NCI-H2029 treated with DMSO at 0.1 percent for 48 hours (cell line): ENCODE data around the gene LRRFIP1.
A peak's percentile ranks its signal among the peaks of the same experiment; 100 is the strongest.
"Not testable (repeated sequence)": the region's sequence is repeated elsewhere in the genome, so short reads cannot be mapped to it uniquely, and the experiment has no call there.

ENCODE experiments used
- DNase-seq: peaks from one replicate; lab custom pipeline; 2025; lab: John Stamatoyannopoulos, UW

Gene LRRFIP1

DNA sequence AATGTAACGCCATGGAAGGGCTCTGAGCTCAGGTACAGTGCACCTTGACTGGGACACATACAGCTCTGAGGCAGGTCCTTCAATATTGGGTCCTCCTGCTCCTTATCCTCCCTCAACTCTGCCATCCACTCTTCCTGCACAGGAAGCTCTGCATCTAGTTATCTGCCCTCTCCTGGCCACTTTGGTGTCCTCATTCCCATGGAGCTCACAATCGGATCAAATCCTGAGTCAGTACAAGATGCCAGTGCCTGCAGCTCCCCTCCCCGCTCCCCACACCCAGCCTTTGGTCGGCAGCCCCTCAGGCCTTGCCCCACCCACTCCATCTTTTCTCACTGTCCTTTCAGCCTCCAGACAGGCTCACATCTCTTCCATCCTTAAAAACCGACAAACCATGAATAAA, 58.0 kb downstream of the LRRFIP1 start:
- DNase-seq: no peak

DNA sequence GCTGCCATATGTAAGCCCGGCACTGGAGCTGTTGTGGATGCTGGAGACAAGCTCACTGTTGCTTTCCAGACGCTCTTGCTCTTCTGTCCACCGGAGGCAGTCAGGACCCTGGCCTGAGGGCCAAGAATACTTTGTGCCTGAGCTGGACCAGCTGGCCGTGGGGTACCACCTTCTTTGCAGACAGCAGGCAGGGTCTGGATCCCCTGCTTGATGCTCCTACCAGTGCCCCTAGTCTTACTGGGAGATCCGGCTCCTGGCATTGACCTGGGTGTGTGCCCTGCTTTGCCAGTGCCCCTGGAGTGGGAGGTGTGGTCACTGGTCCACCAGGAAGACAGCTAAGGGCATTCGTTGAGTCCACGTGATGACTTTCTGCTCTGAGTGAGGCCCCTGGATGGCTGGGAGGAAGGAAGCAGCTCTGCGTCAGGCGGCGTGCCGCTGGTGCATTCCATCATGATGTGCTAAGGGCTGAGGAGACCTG, 59.3 kb downstream of the LRRFIP1 start:
- DNase-seq: no peak

GRCh38 chr2:237688081-237688480, 60.7 kb downstream of the LRRFIP1 start:
- DNase-seq: no peak

- not testable (repeated sequence) for DNase-seq
Observed at GRCh38 chr2:237688541-237688940, 61.2 kb downstream of the LRRFIP1 start.

GRCh38 chr2:237689336-237690131, 62.1 kb downstream of the LRRFIP1 start:
- DNase-seq: peak; percentile 4

- no peak for DNase-seq
Observed at GRCh38 chr2:237691029-237691907, 63.9 kb downstream of the LRRFIP1 start.

- DNase-seq: peak; percentile 62
Observed at GRCh38 chr2:237691908-237692600, 64.7 kb downstream of the LRRFIP1 start.

DNA sequence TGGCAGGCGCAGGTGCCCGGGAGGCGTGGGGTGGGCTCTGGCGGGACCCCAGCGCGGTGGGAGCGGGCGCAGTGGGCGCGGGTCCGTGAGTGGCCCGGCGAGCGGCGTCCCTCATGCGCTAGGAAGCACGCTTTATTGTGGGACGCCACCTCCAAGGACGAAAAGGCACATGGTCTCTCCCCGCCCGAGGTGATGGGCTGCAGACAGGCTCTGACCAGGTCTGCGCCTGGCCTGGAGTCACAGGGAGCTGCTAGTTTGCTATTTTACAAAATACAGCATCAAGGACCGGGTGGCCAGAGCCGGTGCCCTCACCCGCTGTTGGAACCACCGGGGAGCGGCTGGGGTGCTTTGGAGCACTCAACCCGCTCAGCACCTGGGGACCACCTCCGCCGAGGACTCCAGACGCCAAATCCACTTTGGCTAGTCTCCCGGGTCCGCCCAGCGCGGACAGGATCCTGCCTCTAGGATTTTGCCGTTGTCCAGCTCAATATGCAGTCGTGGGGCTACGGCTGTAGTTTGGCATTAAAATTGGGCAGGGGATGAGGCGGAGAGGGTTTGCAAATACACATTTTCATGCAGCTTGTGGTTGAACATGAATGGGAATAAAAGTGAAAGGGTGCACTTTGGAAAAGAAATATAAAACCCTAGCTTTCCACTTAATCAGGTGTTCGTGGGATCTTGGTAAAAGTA, 65.4 kb downstream of the LRRFIP1 start:
- peak; percentile 20 for DNase-seq

DNA sequence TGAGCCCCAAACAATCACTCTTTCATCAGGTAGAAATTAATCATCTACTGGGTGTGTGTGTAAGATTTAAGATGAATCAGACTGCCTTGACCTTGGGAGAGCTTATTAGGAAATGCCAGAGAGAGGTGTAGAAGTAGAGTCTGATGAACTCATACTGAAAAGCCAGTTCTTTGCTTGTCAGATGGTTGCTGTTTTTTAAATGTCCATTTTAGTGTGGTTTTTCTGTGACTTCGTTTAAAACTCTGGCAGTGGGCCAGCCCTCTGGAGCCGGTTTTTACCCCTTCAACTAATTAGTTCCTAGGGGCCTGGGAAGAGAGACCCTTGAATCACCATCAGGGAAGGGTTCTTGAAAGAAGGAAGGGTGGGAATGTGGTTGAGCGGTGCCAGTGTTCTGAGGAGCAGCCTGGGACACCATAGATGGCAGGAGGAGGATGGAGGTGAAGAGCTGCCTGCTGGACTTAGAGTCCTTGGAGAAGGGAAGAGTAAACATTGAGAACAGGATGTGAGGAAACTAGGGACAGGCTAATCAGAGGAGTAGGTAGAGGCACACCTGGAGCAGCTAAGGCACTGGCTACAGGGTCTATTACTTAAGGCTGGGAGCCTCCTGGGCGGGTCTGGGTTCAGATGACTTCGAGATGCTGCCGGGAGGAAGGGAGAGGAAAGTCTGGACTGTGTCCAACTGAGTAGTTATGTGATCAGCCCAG, 66.1 kb downstream of the LRRFIP1 start:
- DNase-seq: peak; percentile 42

DNA sequence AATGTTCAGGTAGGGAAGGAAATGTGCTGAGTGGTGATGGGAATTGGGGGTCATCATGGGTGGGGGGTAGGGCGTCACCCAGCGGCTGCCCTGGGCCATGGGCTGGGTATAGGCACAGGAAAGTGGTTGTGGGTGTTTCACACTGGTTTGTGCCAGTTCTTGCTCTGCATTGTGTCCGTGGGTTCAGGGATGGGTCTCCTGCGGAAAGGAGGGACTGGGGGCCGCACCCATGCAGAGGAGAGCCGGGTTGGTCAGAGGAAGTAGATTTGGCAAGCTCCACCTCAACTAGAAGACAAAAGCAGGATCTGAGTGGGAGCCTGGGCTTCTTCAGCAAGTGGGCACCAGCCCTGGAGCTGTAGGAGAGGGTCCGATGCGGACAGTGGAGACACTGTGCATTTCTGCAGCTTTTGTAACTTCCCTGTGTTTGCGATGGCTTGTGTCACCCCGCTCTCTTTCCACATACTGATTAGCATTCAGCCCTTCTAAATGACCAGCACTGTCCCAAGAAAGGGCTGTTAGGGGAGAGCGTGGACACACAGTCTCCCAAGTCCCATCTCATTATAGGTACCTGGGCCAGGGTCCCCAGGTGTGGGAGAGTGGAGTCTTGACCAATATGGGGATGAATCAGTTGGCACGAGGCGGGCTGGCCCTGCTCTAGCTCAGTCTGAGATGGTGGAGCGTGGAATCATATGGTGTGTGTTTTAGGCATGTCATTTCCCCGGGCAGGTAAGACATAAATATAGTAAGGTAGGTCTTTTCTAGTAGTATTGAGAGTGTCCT, 67.2 kb downstream of the LRRFIP1 start:
- no peak for DNase-seq

DNA sequence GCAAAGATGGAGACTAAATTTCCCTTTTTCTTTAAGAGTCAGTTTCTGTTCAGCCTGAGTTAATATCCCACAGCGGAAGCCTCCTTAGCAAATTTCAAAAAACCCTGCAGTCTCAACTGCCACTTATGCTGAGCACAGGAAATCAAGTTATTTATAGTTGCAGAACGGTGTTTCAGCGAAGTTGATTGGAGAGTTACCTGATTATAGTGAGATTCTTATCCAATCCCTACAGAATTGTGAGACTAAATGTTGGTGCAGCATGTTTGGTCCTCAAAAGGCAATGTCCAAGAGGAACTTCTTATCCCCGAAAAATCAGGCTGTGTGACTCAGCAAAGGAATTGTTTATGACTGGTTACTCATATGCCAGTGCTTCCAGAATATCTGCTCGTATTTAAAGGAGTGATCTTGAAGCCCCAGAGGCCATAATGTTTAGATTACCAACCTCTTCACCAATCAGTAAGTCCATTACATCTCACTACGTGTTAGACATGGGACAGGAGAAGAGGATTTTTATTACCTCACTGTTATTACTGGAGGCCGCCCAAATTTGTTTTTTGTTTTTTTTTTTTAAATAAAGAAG, 67.9 kb downstream of the LRRFIP1 start:
- peak; percentile 25 for DNase-seq

GRCh38 chr2:237696461-237696860, 69.1 kb downstream of the LRRFIP1 start:
- no peak for DNase-seq

DNA sequence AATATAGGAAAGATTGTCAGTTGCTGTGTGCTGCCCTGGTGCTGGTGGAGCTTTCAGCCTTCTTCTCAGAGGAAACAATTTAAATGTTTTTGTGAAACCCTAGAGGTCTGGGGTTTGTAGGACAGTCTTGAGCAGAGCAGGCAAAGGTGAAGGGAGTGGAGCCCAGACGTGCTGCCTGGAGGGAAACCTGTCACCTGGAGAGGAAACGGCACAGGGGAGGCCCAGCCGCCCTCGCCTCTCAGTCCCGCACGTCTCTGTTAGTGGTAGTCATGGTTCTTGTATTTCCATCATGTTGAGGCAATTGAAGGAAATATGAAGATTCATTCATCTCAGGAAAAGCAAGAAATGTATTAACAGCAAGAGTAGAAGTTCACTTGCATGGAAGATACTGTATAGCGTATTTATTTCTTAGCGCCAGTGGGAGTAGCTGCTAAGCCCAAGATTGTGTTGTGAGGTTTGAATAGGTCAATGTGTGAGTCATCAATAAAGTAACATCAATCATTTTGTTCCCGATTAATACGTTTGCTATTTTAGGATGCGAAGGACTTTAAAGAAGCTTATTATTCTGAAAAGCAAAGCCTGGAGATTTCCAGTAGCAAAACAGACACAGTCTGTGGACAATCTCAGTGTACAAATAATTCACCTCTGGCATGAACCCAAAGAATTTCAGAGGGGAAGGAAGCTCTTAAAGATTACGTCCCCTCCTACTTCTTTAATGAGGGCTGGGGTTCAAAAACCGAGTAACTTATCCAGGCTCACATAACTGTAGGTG, 70.4 kb downstream of the LRRFIP1 start:
- DNase-seq: no peak

DNA sequence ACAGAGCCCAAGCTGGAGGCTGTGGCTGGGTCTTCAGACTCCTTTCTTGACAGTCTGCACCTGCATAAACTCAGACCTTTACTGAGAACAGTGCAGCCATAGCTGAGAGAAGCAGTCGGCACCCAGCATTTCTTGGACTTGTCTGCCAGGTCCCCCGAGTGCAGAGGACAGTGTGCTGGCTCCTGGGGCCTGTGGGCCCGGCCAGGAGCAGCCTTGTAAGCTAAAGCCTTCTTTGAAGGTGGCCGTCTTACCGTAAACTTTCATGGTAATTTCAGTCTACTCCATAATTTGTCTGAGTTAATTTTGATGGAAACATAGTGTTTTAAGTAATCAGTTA, 70.9 kb downstream of the LRRFIP1 start:
- DNase-seq: no peak

- no peak for DNase-seq
Observed at GRCh38 chr2:237699870-237700511, 72.6 kb downstream of the LRRFIP1 start.

GRCh38 chr2:237700512-237701032, 73.2 kb downstream of the LRRFIP1 start:
- peak; percentile 27 for DNase-seq

- DNase-seq: no peak
Observed at GRCh38 chr2:237701033-237701858, 73.9 kb downstream of the LRRFIP1 start.
